Measurements from ENCODE around the gene MIA.
"Not testable (repeated sequence)": the region's sequence is repeated elsewhere in the genome, so short reads cannot be mapped to it uniquely, and the experiment has no call there.

The MIA gene

DNA sequence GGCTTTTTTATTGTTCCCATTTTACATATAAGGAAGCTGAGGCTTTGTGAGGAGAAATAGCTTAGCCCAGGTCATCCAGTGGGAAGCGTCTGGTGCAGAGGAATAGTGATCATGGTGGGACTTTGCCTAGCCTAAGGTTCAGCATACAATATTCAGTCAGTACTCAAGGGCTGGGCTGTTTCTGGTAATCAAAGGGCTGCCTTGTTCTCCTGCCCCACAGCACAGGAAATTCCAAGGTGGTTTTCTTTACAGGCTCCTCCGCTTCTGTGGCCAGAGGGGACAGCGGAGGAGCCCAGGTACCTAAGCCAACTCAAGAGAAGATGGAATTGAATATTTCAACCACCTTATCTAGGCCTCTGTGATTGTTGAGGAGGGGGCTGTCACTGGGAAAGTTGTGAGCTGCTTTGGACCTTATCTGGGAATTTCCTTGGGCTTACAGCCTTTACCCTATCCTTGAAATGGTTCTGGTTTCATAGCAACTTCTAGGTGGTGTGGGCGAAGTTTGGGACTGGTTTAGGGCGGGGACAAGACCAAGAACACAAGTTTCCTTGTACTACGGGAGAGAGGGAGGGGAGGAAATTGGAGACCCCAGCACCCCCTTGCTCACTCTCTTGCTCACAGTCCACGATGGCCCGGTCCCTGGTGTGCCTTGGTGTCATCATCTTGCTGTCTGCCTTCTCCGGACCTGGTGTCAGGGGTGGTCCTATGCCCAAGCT is at the start of gene MIA:
MIA (plus strand) TSS at position 606 of the 716 bp plus-strand sequence; CDS start at position 628, 22 bp downstream.
- no peak for DNase-seq

DNA sequence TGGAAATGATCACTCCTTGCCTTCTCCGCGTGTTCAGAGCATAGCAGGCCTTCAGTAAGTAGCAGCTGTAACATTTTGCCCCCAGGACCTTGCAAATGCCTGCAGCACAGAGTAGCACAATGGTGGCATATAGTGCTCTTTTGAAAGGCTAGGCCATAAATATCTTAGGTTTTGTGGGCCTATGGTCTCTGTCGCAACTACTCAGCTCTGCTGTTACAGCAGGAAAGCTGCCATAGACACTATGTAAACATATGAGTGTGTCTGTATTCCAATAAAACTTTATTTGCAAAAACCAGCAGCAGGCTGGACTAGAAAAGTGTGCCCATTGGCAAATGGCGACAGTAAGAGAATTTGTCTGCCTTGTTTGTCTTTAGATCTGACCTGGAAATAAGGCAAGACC is 49.0 kb upstream of the MIA start:
- no peak for DNase-seq

DNA sequence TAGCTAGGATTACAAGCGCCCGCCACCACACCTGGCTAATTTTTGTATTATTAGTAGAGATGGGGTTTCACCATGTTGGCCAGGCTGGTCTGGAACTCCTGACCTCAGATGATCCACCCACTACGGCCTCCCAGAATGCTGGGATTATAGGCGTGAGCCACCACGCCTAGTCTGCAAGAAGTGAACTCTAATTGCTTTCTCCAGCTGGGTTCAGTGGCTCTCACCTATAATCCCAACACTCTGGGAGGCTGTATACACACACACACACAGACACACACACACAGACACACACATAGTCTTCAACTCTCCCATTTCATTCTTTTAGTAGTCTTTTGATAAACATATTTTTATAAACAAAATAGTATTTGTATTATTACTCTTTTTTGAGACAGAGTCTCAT is 45.3 kb upstream of the MIA start:
- not testable (repeated sequence) for DNase-seq

DNA sequence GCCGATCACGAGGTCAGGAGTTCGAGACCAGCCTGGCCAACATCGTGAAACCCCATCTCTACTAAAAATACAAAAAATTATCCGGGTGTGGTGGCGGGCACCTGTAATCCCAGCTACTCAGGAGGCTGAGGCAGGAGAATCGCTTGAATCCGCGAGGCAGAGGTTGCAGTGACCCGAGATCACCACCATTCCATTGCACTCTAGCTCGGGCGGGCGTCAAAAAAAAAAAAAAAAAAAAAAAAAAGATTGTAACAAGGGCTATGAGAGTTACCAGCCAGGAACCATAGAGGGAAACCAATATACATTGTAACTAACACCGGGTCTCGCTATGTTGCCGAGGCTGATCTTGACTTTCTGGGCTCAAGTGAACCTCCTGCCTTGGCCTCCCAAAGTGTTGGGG is 43.0 kb upstream of the MIA start:
- DNase-seq = not testable (repeated sequence)

DNA sequence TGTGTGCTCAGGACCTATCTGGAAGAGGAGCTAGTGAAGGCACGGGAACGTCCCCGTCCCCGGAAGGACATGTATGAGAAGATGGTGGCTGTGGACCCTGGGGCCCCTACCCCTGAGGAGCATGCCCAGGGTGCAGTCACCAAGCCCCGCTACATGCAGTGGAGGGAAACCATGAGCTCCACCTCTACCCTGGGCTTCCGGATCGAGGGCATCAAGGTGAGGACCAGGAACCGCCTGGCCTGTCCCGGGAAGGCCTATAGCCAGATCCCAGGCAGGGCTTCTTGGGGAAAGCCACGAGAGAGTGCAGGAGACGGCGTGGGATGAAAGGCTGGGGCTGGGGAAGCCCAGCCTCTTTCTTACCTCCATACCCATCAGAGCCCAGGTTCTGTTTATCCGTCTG is 42.2 kb upstream of the MIA start:
- DNase-seq = no peak

DNA sequence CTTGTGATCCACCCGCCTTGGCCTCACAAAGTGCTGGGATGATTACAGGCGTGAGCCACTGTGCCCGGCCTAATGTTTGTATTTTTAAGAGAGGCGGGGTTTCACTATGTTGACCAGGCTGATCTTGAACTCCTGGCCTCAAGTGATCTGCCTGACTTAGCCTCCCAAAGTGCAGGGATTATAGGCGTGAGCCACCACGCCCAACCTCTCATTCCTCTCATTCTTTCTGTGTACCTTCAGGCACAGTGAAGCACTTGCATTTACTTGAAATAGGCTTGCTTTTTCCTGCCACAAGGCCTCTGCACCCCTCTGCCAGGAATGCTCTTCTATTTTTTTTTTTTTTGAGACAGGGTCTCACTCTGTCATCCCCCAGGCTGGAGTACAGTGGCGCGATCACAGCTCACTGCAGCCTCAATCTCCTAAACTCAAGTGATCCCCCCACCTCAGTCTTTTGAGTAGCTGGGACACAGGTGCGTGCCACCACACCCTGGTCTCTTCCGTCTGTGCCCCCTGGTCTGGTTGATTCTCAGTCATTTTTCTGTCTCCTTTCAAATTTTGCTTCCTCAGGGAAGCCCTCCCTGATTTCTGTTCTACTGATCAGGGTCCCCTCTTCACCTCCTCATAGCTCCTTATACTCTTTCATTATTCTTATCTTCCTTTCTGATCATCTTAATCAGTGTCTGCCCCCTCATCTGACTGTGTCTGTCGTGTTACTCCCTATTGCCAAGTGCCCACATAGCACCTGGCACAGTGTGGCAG is 40.1 kb upstream of the MIA start:
- no peak for DNase-seq

DNA sequence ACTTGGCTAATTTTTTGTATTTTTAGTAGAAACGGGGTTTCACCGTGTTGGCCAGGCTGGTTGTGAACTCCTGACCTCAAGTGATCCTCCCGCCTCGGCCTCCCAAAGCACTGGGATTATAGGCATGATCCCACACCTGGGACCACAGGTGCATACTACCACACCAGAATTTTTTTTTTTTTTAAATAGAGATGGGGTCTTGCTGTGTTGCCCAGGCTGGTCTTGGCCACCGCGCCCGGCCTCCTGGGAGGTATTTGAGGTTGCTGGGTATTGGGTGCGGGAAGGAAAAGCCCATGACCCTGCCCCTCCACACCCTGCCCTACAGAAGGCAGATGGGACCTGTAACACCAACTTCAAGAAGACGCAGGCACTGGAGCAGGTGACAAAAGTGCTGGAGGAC is 38.7 kb upstream of the MIA start:
- DNase-seq = no peak

DNA sequence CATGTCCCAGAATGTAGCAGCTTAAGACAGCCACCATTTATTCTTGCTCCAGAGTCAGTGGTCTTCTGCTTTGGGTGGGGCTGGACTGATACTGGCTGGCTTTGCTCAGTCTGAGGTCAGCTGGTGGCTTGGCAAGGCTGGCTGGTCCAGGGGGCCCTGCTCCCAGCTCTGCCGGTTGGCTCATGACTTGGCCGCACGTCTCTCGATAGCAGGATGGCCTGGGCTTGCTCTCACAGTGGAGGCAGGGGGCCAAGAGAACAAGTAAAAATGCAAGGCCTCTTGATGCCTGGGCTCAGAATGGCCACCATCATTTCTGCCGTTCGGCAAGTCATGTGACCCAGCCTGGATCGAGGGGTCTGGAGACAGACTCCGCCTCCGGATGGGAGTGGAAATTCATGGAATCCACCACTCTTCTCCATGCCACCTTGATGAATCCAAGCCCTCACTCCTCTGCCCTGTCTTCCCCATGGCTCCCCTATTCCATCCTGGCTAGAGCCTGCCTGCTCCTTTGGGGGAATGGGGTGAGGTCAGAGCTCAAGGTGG is 38.1 kb upstream of the MIA start:
- no peak for DNase-seq

DNA sequence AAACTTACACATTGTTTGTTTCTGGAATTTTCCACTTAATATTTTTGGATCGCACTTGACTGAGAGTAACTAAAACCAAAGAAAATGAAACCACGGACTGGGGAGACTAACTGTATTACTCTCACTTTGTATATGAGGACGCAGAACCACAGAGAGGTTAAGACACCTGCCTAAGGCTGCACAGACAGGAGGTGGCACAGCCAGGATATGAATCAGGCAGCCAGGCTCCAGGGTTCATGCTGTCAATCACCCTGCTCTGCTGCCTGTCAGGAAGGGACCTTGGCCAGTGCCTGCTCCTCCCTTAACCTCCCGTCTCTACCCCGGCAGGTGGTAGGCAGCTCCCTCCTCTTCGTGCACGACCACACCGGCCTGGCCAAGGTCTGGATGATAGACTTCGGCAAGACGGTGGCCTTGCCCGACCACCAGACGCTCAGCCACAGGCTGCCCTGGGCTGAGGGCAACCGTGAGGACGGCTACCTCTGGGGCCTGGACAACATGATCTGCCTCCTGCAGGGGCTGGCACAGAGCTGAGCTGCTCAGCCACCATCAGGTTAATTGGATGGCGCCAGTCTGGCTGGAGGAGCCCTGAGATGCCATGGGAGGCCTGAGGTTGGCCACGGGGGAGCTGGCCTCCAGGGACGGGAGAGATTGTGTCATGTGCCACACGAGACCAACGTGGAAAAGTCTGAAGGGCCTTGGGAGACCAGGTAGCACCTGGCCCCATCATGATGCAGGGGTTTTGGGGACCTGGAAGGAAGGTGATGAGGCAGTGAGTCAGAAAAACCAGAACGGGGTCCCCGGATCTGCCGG is 36.1 kb upstream of the MIA start:
- no peak for DNase-seq

DNA sequence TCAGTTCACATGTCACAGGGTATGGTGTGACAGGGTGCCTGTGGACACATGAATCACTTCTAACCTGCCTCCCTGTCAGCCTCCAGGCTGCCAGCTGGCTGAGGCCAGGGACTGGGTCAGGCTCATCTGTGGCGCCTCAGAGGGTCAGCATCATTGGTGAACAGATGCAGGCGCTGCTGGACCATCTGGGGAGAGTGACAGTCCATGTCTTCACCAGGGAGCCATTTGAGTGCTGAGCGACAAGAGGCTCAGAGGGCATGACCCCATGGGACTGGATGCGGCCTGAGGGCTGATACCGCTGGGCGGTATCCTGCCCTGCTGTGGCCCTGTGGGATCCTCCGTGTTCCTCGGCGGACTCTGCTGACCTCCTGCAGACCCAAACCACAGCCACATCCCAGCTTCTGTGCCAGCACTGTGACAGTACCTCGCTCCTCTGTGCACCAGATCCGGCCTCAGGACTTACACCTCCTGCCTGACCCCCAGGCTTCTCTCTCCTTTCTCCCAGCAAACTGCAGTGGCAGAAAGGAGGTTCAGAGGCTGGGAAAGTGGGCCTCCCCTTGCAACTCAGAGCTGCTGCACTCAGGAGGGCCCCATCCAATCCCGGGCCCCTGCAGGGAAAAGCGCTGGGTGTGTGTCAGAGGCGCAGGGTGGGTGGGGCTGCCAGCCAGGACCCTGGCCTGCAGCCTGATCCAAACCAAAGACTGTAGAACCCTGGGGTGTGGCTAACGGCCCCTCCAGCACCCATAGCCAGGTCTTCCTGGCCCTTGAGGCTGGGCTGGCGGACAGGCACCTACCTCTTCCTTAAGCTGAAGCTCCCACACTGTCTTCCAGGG is 35.2 kb upstream of the MIA start:
- no peak for DNase-seq

DNA sequence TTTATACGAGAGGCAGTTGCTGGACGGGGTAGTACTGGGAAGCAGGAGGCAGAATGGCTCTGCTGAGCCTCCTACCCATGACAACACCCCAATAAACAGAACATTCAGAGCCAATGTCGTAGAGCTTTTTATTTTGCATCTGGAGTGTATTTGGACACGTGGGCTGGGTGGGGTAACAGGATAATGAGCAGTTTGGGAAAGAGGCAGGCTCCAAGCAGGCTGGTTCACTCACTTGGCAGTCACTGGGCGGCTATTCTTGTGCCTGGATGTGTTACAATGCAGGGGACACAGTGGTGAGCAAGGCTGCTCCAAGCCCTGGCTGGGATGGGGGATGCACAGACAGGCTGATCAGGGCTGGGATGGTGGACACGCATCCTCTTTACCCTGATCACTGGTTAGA is 34.6 kb upstream of the MIA start:
- DNase-seq = no peak

DNA sequence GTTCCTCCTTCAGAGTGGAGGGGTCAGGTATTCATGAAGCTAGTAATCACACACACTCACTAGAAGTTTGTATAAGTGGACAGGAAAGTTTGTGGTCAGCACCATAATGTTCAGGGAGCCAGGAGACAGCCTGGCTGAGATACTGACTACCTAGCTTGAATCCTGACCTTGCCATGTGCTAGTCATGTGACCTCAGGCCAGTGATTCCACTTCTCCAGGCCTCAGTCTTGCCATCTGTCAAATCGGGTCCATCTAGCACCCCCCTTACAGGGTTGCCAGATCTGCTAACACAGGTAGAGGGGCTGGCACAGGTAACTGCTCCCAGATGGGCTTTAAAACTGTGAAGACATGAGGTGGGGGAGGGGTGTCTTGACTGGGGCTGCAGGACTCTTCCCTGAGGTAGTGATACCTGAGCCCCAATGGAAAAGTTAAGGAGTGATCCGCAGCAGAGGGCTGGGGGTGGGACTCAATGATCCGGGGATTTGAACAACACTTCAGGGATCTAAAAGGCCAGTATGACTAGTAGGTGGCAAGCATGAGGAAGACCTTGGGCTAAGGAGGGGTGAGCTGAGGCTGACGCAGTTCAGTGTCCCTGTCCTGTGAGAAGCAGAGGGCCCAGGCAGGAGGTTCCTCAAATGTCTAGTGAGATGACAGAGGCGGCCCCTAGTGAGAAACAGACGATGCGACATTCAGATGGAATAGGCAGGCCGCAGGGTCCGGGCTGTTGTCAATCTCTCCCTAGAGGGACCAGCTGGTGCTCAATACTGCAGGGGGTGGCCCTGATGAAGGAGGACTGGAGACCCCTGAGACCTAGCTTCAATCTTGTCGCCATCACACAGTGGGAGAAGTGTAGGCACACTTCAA is 33.6 kb upstream of the MIA start:
- no peak for DNase-seq

DNA sequence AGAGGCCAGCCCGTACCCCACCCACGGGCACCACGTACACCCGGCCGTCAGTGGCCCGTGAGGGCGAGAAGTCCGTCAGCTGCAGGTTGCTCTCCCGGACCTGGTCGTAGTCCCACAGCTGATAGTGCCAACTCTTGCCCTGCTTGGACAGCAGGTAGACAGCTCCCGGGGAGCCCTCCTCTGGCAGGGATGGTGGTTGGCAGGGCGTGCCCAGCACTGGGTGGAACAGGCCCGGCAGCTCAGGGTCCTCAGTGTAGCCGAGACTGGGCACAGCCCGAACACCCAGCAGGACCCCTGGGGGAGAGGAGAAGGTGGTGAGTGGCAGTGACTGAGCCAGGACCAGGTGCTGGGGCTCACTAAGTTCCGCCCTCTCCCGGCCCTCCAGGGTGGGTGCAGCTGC is 32.8 kb upstream of the MIA start:
- no peak for DNase-seq

DNA sequence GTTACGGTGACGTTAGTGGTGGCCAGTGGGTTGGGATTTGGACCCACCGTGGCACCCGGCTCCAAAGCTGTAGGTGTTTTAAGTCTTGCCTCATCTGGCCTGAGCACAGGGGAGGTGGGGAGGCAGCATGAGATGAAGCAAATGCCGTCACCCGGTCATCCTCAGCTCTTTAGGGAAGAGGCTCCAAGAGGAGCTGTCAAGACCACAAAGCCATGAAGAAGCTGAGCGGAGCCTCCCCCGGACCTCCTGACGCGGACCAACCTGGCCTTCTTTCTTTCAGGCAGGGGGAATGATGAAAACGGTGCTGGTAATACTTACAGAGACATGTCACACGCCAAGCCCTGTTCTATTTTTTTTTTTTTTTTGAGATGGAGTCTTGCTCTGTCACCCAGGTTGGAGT is 32.4 kb upstream of the MIA start:
- no peak for DNase-seq

DNA sequence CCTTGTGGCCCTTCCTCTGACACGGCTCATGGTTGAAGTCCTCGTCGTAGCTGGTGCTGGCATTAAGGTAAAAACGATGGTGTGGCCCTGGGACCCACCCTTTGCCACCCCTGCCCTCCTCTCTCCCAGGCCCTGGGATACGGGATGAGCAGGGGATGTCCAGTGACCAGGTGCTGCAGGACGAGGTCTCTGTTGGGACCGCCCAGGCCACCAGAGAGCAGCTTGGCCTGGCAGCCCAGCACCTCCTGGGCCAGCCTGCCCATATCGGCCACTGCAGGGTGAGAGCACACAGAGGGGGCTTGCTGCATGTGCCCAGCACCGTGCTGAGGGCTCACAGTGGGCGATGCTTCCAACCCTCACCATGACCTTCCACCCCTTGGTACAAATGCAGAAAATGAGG is 31.4 kb upstream of the MIA start:
- no peak for DNase-seq

DNA sequence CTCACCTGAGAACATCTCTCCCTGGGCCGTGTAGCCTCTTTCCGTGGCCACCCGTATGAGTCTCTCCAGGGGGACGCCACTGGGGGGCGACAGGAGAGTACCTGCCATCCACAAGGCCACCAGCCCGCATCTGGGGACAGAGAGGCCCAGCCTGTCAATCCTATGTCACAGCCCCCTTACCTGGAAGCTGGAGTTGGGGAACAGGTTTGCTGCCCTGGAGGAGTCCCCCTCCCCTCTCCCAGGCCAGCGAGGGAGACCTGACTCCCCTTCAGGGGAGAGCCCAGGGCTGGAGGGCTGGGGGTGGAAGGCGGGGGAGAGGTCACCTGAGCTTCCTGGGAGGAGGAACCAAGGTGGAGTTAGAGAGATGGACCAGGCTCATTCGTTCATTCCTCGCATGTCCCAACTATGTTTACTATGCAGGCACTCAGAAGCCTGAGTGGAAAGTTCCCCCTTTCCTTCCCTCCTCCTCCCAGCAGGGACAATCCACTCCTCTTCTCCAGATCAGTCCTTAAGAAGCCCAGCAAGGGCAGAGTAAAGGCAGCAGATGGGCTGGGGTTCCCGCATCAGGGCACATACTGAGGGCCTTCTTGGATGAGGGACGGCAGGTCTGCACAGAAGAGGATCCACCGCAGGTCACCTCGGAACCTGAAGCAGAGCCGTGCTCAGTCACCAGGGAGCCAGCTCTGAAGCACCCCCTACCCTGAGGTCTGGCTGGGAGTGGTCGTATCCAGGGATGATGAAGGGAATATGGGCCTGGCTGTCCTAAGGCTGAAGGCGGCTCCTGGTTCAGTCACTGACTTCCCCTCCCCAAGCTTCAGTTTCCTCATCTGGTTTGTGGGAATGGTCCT is 30.5 kb upstream of the MIA start:
- DNase-seq = no peak

DNA sequence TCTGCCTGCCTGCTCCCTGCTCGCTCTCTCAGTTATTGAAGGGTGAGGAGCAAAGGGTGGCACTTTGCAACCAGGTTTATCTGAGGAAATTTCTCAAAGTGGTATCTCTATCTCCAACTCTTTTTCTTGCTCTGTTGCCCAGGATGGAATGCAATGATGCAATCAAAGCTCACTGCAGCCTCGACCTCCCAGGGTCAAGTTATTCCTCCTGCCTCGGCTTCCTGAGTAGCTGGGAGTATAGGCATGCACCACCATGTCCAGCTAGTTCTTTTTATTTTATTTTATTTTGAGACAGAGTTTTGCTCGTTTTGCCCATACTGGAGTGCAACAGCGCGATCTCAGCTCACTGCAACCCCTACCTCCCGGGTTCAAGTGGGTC is 29.9 kb upstream of the MIA start:
- no peak for DNase-seq

DNA sequence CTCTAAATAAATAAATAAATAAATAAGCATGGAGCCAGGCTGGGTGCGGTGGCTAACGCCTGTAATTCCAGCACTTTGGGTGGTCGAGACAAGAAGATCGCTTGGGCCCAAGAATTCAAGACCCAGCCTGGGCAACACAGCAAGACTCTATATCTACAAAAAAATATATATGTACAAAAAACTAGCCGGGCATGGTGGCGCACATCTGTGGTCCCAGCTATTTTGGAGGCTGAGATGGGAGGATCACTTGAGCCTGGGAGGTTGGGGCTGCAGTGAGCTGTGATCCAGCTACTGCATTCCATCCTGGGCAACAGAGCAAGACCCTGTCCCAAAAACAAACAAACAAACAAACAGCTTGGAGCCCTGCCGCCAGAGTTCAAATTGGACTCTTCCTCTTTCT is 27.8 kb upstream of the MIA start:
- no peak for DNase-seq

DNA sequence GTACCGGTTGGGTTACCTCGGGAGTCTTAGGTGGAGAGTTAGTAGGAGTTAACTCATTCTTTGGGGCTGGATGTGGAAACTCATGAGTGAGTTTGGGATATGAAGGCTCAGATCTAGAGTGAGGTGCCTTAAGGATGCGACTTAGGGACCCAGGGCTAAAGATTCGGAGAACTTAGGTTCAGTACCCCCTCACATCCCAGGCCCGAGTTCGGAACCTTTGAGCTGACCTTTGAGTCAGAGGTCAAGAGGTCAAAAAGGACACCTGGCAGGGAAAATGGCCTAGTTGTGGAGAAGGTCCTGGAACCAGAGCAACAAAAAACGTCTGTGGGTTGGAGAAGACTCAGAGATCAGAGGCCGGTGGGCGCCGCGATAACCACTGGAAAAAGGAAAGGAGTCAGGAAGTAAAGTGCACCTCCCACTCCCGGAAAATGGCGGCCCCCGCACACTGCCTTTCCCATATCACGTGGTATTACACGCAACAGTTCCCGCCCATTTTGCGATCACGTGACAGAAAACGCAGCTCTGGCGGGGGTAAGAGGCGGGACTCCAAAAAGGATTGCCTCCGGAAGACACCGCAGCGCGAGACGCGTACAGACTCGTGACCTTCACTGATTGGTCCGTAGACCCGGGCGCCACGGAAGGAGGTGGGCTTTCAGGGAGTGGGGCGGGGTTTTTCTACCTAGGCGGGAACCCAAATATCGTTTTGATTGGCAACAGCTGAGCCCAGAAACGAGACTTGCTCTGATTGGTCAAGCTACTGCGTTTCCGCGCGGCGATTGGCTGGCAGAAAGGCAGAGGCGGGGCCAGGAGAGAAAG is 25.1 kb upstream of the MIA start, which contains the start of gene ACTMAP:
ACTMAP (minus strand) TSS at position 420 of the 816 bp plus-strand sequence. CDS start 674 bp downstream, outside the sequence.
- peak; percentile 99 for DNase-seq
